Measurements from ENCODE around the gene CAMK2A.

CAMK2A gene

DNA sequence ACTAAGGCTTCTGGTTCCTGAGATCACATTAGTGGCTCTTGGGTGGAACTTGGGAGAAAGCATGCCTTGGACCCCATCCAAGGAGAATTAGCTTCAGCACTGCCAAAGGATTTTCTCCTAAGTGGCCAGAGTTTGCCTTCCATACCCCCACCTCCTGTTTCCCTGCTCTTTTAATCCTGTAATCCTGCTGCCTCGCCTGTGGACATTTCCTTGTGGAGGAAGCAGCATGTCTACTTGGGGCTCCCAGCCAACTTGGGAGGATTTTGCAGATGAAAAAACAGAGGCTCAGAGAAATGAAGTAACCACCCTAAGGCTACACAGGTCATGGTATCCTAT lies 11.6 kb upstream of the CAMK2A start:
- Histone ChIP-seq H3K9me3 (no peaks in the 10 kb centered on the region), H3K36me3 (no peaks in the 10 kb centered on the region), H3K4me3 (ENCODE audit: low read depth, low read length) (no peak overlapping the region), H3K27me3 (no peaks in the 10 kb centered on the region), H3K4me1 (0 out of 2 replicates have a peak, but pooled peaks cover 3% of the 10 kb centered on the region)
- no peak for DNase-seq
- TF ChIP-seq, protein P1, sequence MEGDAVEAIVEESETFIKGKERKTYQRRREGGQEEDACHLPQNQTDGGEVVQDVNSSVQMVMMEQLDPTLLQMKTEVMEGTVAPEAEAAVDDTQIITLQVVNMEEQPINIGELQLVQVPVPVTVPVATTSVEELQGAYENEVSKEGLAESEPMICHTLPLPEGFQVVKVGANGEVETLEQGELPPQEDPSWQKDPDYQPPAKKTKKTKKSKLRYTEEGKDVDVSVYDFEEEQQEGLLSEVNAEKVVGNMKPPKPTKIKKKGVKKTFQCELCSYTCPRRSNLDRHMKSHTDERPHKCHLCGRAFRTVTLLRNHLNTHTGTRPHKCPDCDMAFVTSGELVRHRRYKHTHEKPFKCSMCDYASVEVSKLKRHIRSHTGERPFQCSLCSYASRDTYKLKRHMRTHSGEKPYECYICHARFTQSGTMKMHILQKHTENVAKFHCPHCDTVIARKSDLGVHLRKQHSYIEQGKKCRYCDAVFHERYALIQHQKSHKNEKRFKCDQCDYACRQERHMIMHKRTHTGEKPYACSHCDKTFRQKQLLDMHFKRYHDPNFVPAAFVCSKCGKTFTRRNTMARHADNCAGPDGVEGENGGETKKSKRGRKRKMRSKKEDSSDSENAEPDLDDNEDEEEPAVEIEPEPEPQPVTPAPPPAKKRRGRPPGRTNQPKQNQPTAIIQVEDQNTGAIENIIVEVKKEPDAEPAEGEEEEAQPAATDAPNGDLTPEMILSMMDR (IDR thresholded peaks at IDR 0.05; ENCODE audit: low read depth, low read length): no peak

DNA sequence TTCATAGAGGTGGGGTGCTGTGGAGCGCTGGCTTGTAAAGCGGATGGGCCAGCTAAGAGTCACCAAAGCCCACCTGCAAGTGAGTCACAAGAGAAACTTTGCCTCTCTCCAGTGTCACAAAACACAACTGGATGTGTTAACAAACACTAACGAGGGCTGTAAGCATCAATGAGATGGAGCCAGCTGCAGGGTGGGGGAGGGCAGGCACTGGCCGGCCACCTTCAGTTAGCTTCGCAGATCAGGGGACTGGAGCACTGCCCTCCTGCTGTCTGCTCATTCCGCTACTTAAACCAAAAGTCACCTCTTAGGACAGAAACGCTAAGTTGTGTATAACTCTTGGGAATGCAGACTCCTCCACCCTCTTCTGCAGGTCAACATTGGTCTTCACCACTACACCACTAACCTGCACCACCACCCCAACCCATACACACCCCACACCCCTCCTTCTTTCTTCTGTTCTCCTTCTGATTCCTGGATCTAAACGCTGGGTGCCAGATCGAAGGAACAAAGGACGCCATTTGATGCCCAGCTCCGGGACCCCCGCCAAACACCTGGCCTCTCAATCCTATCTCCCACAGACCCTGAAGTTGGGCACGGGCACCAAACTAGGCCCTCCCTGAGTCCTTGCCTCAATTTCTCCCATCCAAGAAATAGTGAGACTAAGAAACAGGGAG lies 11.1 kb upstream of the CAMK2A start:
- TF ChIP-seq, protein P1 (IDR thresholded peaks at IDR 0.05; ENCODE audit: low read depth, low read length): no peak
- no peak for DNase-seq
- no peaks in the 10 kb centered on the region for H3K9me3 ChIP-seq
- no peaks in the 10 kb centered on the region for H3K36me3 ChIP-seq
- H3K4me3 ChIP-seq (ENCODE audit: low read depth, low read length): no peak overlapping the region
- H3K27me3 ChIP-seq: no peaks in the 10 kb centered on the region
- H3K4me1 ChIP-seq: 0 out of 2 replicates have a peak, but pooled peaks cover 3% of the 10 kb centered on the region

DNA sequence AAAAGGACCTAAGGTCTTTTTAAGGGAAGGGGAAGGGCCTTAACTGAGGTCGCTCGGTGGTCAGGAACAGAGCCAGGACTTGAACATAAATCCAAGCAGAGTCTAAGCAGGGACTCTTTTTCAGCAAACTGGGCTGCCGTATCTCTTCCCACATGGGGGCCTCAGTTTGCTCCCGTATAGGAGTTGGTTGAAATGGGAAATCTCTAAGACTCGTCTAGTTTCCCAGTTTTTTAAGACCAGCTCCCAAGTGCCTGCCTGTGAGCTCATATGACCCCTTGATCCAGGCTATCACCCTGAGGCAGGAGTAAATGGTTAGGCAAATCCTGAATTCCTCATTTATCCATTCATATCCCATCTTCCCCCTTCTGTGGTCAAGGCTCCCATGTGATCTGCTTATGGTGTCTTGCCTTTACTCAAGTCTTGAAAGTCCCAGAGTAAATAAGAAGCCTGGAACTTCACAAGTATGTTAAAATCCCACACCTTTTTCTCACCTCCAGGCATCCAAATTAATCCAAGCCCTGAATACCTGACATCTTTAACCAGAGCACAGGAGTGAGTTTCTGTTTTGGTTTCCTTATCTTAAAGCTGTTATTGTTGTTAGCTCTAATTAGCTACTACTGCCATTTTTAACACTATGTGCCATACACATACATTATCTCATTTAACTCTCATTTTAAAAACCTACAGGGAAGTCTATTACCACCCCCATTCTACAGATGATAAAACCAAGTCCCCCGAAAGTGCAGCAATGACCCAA lies 10.2 kb upstream of the CAMK2A start:
- Histone ChIP-seq H3K27me3 (no peaks in the 10 kb centered on the region), H3K4me3 (ENCODE audit: low read depth, low read length) (no peak overlapping the region), H3K4me1 (peaks cover 9% of the 10 kb centered on the region), H3K9me3 (no peaks in the 10 kb centered on the region), H3K36me3 (no peaks in the 10 kb centered on the region)
- DNase-seq: no peak
- TF ChIP-seq, protein P1 (IDR thresholded peaks at IDR 0.05; ENCODE audit: low read depth, low read length): no peak

DNA sequence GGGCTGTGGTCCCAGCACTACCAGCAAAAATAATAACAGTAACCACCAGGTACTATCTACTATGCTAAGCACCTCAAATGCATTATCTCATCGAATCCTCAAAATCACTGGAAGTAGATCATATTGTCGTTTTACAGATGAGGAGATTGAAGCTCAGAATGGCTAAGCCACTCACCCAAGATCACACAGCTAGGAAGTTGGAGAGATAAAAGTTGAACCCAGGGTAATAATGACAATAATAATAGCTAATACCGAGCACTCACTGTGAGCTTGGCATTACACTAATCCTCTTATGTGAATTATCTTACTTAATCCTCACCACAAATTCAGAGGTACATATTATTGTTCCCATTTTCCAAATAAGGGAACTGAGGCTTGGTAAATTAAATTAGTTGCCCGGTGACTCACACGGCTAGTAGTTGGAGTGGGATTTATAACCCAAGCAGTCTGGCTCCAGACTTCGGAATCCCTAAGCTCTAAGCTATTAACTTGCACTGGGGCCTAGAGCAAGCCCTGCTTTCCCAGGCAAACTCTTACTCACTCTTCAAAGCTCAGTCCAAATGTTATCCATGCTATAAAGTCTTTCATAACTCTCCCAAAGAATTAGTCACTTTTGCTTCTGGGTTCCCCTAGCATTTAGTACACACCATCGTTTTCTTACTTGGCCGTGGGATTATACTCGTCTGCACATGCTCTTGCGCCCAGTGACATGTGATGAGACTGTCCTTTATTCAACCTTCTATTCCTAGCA lies 9.3 kb upstream of the CAMK2A start:
- no peak for DNase-seq
- H3K4me1 ChIP-seq: peaks cover 6% of the 10 kb centered on the region
- H3K36me3 ChIP-seq: no peaks in the 10 kb centered on the region
- no peaks in the 10 kb centered on the region for H3K27me3 ChIP-seq
- no peak overlapping the region for H3K4me3 ChIP-seq (ENCODE audit: low read depth, low read length)
- TF ChIP-seq, protein P1 (IDR thresholded peaks at IDR 0.05; ENCODE audit: low read depth, low read length): no peak
- no peaks in the 10 kb centered on the region for H3K9me3 ChIP-seq

DNA sequence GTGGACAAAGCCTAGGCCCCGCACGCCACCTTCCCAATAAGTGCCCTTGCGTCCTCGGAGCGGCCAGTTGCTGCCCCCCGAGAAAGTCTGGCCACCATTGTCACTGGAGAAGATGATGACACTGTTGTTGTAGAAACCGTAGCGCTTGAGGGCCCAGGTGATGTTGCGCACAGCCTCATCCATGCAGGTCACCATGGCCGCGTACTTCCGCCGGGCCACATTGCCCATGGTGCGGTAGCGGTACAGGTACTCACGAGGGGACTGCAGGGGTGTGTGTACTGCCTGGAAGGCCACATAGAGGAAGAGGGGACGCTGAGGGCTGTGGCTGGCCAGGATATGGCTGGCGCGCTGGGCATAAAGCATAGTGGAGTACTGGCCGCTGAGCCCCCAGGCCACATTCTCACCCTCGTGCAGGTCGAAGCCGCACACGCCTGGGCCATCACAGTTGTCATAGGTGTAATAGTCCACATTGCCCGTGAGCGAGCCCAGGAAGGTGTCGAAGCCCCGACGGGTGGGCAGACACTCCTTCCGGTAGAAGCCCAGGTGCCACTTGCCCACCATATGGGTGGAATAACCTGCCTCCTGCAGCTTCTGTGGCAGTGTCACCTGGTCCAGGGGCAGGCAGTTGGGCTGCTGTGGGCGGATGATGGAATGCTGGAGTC lies 8.5 kb upstream of the CAMK2A start:
- Histone ChIP-seq H3K27me3 (no peaks in the 10 kb centered on the region), H3K4me3 (ENCODE audit: low read depth, low read length) (no peak overlapping the region), H3K4me1 (peaks cover 13% of the 10 kb centered on the region), H3K36me3 (no peaks in the 10 kb centered on the region), H3K9me3 (no peaks in the 10 kb centered on the region)
- TF ChIP-seq, protein P1 (IDR thresholded peaks at IDR 0.05; ENCODE audit: low read depth, low read length): no peak
- DNase-seq: no peak
